Endothelial cell of umbilical vein (primary cell): ENCODE results near the gene KCNA5.

Experiments
- CTCF ChIP-seq, 2 donors: IDR thresholded peaks; 1 replicate in 1 of 2; 2 replicates in 1 of 2; pipeline ENCODE4 v1.5.1; 2011; ENCODE audit warnings: low read length in 2 of 2, mild to moderate bottlenecking in 2 of 2, moderate library complexity in 2 of 2, control low read depth in 1 of 2, inconsistent platforms in 1 of 2, low read depth in 1 of 2; ENCODE audit not compliant: insufficient read depth in 1 of 2; ENCODE audit errors: extremely low read depth in 1 of 2
- EZH2 ChIP-seq: IDR thresholded peaks from 2 replicates; pipeline ENCODE4 v1.6.1; 2012; ENCODE audit warnings: borderline replicate concordance, low read depth, mild to moderate bottlenecking, moderate library complexity, low read length, inconsistent platforms; ENCODE audit not compliant: severe bottlenecking
- FOS ChIP-seq: IDR thresholded peaks from 2 replicates; pipeline ENCODE4 v1.6.1; 2011; ENCODE audit warnings: mild to moderate bottlenecking, low read length, moderate library complexity, borderline replicate concordance; ENCODE audit not compliant: insufficient read depth
- JUN ChIP-seq: IDR thresholded peaks from 2 replicates; pipeline ENCODE4 v1.6.1; 2011; ENCODE audit warnings: borderline replicate concordance, low read depth; ENCODE audit not compliant: insufficient read length, insufficient read depth
- MAX ChIP-seq: IDR thresholded peaks from 2 replicates; pipeline ENCODE4 v1.6.1; 2011; ENCODE audit not compliant: insufficient read depth, insufficient read length
- MYC ChIP-seq: IDR thresholded peaks from one replicate; pipeline ENCODE4 v1.6.1; 2011; ENCODE audit warnings: mild to moderate bottlenecking, low read depth, low read length
- POLR2A ChIP-seq: IDR thresholded peaks from 2 replicates; pipeline ENCODE4 v1.6.1; 2012; ENCODE audit warnings: low read depth, mild to moderate bottlenecking, control low read depth, low read length
- POLR2AphosphoS5 ChIP-seq: IDR thresholded peaks from 2 replicates; pipeline ENCODE4 v1.6.1; 2012; ENCODE audit warnings: low read depth, mild to moderate bottlenecking, control low read depth, low read length, moderate library complexity; ENCODE audit not compliant: insufficient read depth

- TF ChIP-seq CTCF (IDR thresholded peaks at IDR 0.05; ENCODE audit: extremely low read depth in 1 of 2, insufficient read depth in 1 of 2, low read depth in 1 of 2, low read length in 2 of 2) (no peak), MYC (no peak), POLR2A (no peak), MAX (no peak), POLR2AphosphoS5 (no peak), JUN (no peak), EZH2 (no peak), FOS (no peak)
Measured at GRCh38 chr12:5043589-5044419, at the start of gene KCNA5.
